ENCODE measurements around the gene FUT8.
"Not testable (repeated sequence)": the region's sequence is repeated elsewhere in the genome, so short reads cannot be mapped to it uniquely, and the experiment has no call there.

Gene FUT8

GRCh38 chr14:65676361-65677014, 264.0 kb downstream of the FUT8 start:
- DNase-seq (ENCODE audit: low spot score), result no peak
- no peak for TF ChIP-seq CTCF (IDR thresholded peaks at IDR 0.05; ENCODE audit: extremely low read depth, missing control alignments)

GRCh38 chr14:65685572-65685971, 273.0 kb downstream of the FUT8 start:
- DNase-seq (ENCODE audit: low spot score), result no peak

GRCh38 chr14:65686761-65687160, 274.2 kb downstream of the FUT8 start:
- no peak for DNase-seq (ENCODE audit: low spot score)
- no peak for TF ChIP-seq CTCF (IDR thresholded peaks at IDR 0.05; ENCODE audit: extremely low read depth, missing control alignments)

More at GRCh38 chr14:65685572-65685971, 273.0 kb downstream of the FUT8 start:
- TF ChIP-seq CTCF (IDR thresholded peaks at IDR 0.05; ENCODE audit: extremely low read depth, missing control alignments), result no peak

GRCh38 chr14:65689070-65689469, 276.5 kb downstream of the FUT8 start:
- no peak for TF ChIP-seq CTCF (IDR thresholded peaks at IDR 0.05; ENCODE audit: extremely low read depth, missing control alignments)
- DNase-seq (ENCODE audit: low spot score), result no peak

- DNase-seq (ENCODE audit: low spot score), result not testable (repeated sequence)
Measured at GRCh38 chr14:65692566-65692965, 280.0 kb downstream of the FUT8 start.

- no peak for TF ChIP-seq CTCF (IDR thresholded peaks at IDR 0.05; ENCODE audit: extremely low read depth, missing control alignments)
Measured at GRCh38 chr14:65696801-65697200, 284.3 kb downstream of the FUT8 start.

GRCh38 chr14:65703521-65703920, 291.0 kb downstream of the FUT8 start:
- no peak for TF ChIP-seq CTCF (IDR thresholded peaks at IDR 0.05; ENCODE audit: extremely low read depth, missing control alignments)
- no peak for DNase-seq (ENCODE audit: low spot score)

More at GRCh38 chr14:65696801-65697200, 284.3 kb downstream of the FUT8 start:
- no peak for DNase-seq (ENCODE audit: low spot score)

- DNase-seq (ENCODE audit: low spot score), result no peak
- TF ChIP-seq CTCF (IDR thresholded peaks at IDR 0.05; ENCODE audit: extremely low read depth, missing control alignments), result no peak
Measured at GRCh38 chr14:65703996-65704395, 291.5 kb downstream of the FUT8 start.
